T-helper 1 cell treated with Interleukin-12 subunit alpha and Interleukin-12 subunit beta and Interleukin-4 antibody, amounts not matched to agents 30 μg/mL and 1 μg/mL, for 36 hours (primary cell): ENCODE data around the gene ELSPBP1.
"Not testable (repeated sequence)": the region's sequence is repeated elsewhere in the genome, so short reads cannot be mapped to it uniquely, and the experiment has no call there.

Experiments used
- H3K27ac Mint-ChIP-seq: one replicate; pipeline ENCODE4 v1.8.0; 2021; ENCODE audit warnings: mild to moderate bottlenecking, mixed read lengths
- H3K27me3 Mint-ChIP-seq: one replicate; pipeline ENCODE4 v1.8.0; 2021; ENCODE audit warnings: low read depth, mixed read lengths
- H3K36me3 Mint-ChIP-seq: one replicate; pipeline ENCODE4 v1.8.0; 2021; ENCODE audit warnings: low read depth, mixed read lengths
- H3K4me1 Mint-ChIP-seq: one replicate; pipeline ENCODE4 v1.8.0; 2021; ENCODE audit warnings: low read depth, mixed read lengths
- H3K4me3 Mint-ChIP-seq: one replicate; pipeline ENCODE4 v1.8.0; 2021; ENCODE audit warnings: mild to moderate bottlenecking, moderate library complexity, mixed read lengths
- H3K9me3 Mint-ChIP-seq: one replicate; pipeline ENCODE4 v1.8.0; 2021; ENCODE audit warnings: mixed read lengths

The ELSPBP1 gene

GRCh38 chr19:47994209-47994802 is at the start of gene ELSPBP1:
Gene ELSPBP1, plus strand, starts transcription at chr19:47994632. Its CDS starts 14,036 bp downstream, at chr19:48008668.
- H3K4me1 Mint-ChIP-seq = no peaks in the 10 kb centered on the region
- H3K36me3 Mint-ChIP-seq = no peaks in the 10 kb centered on the region
- H3K27ac Mint-ChIP-seq = no peak within 1 kb of the TSS
- H3K9me3 Mint-ChIP-seq = no peaks in the 10 kb centered on the region
- H3K4me3 Mint-ChIP-seq = no peak within 1 kb of the TSS
- H3K27me3 Mint-ChIP-seq = peaks cover 14% of the 10 kb centered on the region

- H3K4me1 Mint-ChIP-seq, H3K27me3 Mint-ChIP-seq, H3K9me3 Mint-ChIP-seq, H3K27ac Mint-ChIP-seq, H3K4me3 Mint-ChIP-seq, H3K36me3 Mint-ChIP-seq: not testable (repeated sequence)
Measured at GRCh38 chr19:47949852-47950521, 44.4 kb upstream of the ELSPBP1 start.

- H3K27me3 Mint-ChIP-seq, H3K27ac Mint-ChIP-seq, H3K9me3 Mint-ChIP-seq, H3K4me3 Mint-ChIP-seq, H3K36me3 Mint-ChIP-seq, H3K4me1 Mint-ChIP-seq: not testable (repeated sequence)
Measured at GRCh38 chr19:47952132-47952531, 42.3 kb upstream of the ELSPBP1 start.

GRCh38 chr19:47955936-47956335 is 38.5 kb upstream of the ELSPBP1 start:
- H3K4me3 Mint-ChIP-seq, H3K27me3 Mint-ChIP-seq, H3K4me1 Mint-ChIP-seq, H3K36me3 Mint-ChIP-seq, H3K27ac Mint-ChIP-seq, H3K9me3 Mint-ChIP-seq: not testable (repeated sequence)

- Mint-ChIP-seq H3K4me1 (no peaks in the 10 kb centered on the region), H3K4me3 (no peak overlapping the region), H3K27me3 (peaks cover 18% of the 10 kb centered on the region), H3K36me3 (no peaks in the 10 kb centered on the region), H3K27ac (no peak overlapping the region), H3K9me3 (no peaks in the 10 kb centered on the region)
Measured at GRCh38 chr19:47973529-47973928, 20.9 kb upstream of the ELSPBP1 start.

- H3K27me3 Mint-ChIP-seq = peaks cover 14% of the 10 kb centered on the region
- H3K9me3 Mint-ChIP-seq = no peaks in the 10 kb centered on the region
- no peaks in the 10 kb centered on the region for H3K4me1 Mint-ChIP-seq
- H3K36me3 Mint-ChIP-seq = no peaks in the 10 kb centered on the region
- H3K27ac Mint-ChIP-seq = no peak overlapping the region
- H3K4me3 Mint-ChIP-seq = no peak overlapping the region
Measured at GRCh38 chr19:47991191-47991808, 3.1 kb upstream of the ELSPBP1 start.

- Mint-ChIP-seq H3K36me3 (no peaks in the 10 kb centered on the region), H3K9me3 (no peaks in the 10 kb centered on the region), H3K4me3 (no peak within 1 kb of the TSS), H3K27me3 (peaks cover 14% of the 10 kb centered on the region), H3K4me1 (no peaks in the 10 kb centered on the region), H3K27ac (no peak within 1 kb of the TSS)
Measured at GRCh38 chr19:47992070-47992469, 2.4 kb upstream of the ELSPBP1 start, which contains the start of gene BSPH1. Gene BSPH1, minus strand, starts transcription at chr19:47992170. Its CDS starts 89 bp downstream, at chr19:47992081.

- H3K4me3 Mint-ChIP-seq = no peak overlapping the region
Measured at GRCh38 chr19:47996230-47996727, 1.8 kb downstream of the ELSPBP1 start.

GRCh38 chr19:47998800-47999199 is 4.4 kb downstream of the ELSPBP1 start:
- Mint-ChIP-seq H3K4me1 (no peaks in the 10 kb centered on the region), H3K9me3 (no peaks in the 10 kb centered on the region), H3K27me3 (peaks cover 7% of the 10 kb centered on the region), H3K27ac (no peak overlapping the region), H3K4me3 (no peak overlapping the region), H3K36me3 (no peaks in the 10 kb centered on the region)

More at GRCh38 chr19:47996230-47996727, 1.8 kb downstream of the ELSPBP1 start:
- Mint-ChIP-seq H3K9me3 (no peaks in the 10 kb centered on the region), H3K27me3 (peaks cover 7% of the 10 kb centered on the region), H3K36me3 (no peaks in the 10 kb centered on the region), H3K27ac (no peak overlapping the region), H3K4me1 (no peaks in the 10 kb centered on the region)

GRCh38 chr19:48000846-48001245 is 6.4 kb downstream of the ELSPBP1 start:
- no peak overlapping the region for H3K27ac Mint-ChIP-seq
- no peak overlapping the region for H3K4me3 Mint-ChIP-seq
- H3K36me3 Mint-ChIP-seq = no peaks in the 10 kb centered on the region
- no peaks in the 10 kb centered on the region for H3K4me1 Mint-ChIP-seq
- H3K9me3 Mint-ChIP-seq = no peaks in the 10 kb centered on the region
- peaks cover 4% of the 10 kb centered on the region for H3K27me3 Mint-ChIP-seq

- Mint-ChIP-seq H3K27me3 (no peaks in the 10 kb centered on the region), H3K4me1 (no peaks in the 10 kb centered on the region), H3K27ac (no peak overlapping the region), H3K36me3 (no peaks in the 10 kb centered on the region), H3K9me3 (no peaks in the 10 kb centered on the region), H3K4me3 (no peak overlapping the region)
Measured at GRCh38 chr19:48004236-48004635, 9.8 kb downstream of the ELSPBP1 start.

GRCh38 chr19:48006762-48007161 is 12.3 kb downstream of the ELSPBP1 start:
- Mint-ChIP-seq H3K27me3 (no peaks in the 10 kb centered on the region), H3K9me3 (no peaks in the 10 kb centered on the region), H3K4me3 (no peak overlapping the region), H3K27ac (no peak overlapping the region), H3K4me1 (no peaks in the 10 kb centered on the region), H3K36me3 (no peaks in the 10 kb centered on the region)

- Mint-ChIP-seq H3K27ac (no peak overlapping the region), H3K36me3 (no peaks in the 10 kb centered on the region), H3K4me3 (no peak overlapping the region), H3K4me1 (no peaks in the 10 kb centered on the region), H3K9me3 (no peaks in the 10 kb centered on the region), H3K27me3 (no peaks in the 10 kb centered on the region)
Measured at GRCh38 chr19:48010932-48011758, 16.7 kb downstream of the ELSPBP1 start.

GRCh38 chr19:48020686-48021085 is 26.3 kb downstream of the ELSPBP1 start:
- no peak overlapping the region for H3K4me3 Mint-ChIP-seq
- H3K9me3 Mint-ChIP-seq = no peaks in the 10 kb centered on the region
- peaks cover 19% of the 10 kb centered on the region for H3K27me3 Mint-ChIP-seq
- no peaks in the 10 kb centered on the region for H3K36me3 Mint-ChIP-seq
- H3K4me1 Mint-ChIP-seq = no peaks in the 10 kb centered on the region
- H3K27ac Mint-ChIP-seq = no peak overlapping the region
